A549 (cell line): ENCODE results near the gene SLC25A25.

Experiments used
- BHLHE40 ChIP-seq: IDR thresholded peaks from 2 replicates; pipeline ENCODE4 v1.6.1; 2012; ENCODE audit warnings: low read depth, low read length, inconsistent platforms
- CTCF ChIP-seq: fragments of >200 bp; sonication (Bioruptor Twin); formaldehyde crosslinking; IDR thresholded peaks from 3 replicates; pipeline ENCODE4 v1.5.1; 2016
- GATA3 ChIP-seq: IDR thresholded peaks from 2 replicates; pipeline ENCODE4 v1.6.1; 2012; ENCODE audit warnings: borderline replicate concordance
- HMGXB4 ChIP-seq: fragments of 250-450 bp; sonication (Bioruptor Pico); IDR thresholded peaks from 2 replicates; pipeline ENCODE4 v1.5.0; 2021; ENCODE audit warnings: mild to moderate bottlenecking, moderate library complexity, borderline replicate concordance
- MAFK ChIP-seq: fragments of 450-650 bp; IDR thresholded peaks from 2 replicates; pipeline ENCODE4 v1.6.1; 2014; ENCODE audit not compliant: partially characterized antibody
- NPAS2 ChIP-seq: fragments of 250-450 bp; sonication (Bioruptor Pico); IDR thresholded peaks from 2 replicates; pipeline ENCODE4 v1.8.0; 2022; ENCODE audit warnings: mild to moderate bottlenecking, moderate library complexity, borderline replicate concordance
- POLR2A ChIP-seq: IDR thresholded peaks from 2 replicates; pipeline ENCODE4 v1.6.1; 2012; ENCODE audit warnings: mild to moderate bottlenecking, low read length
- RCOR1 ChIP-seq: fragments of 150-350 bp; IDR thresholded peaks from 2 replicates; pipeline ENCODE4 v1.6.1; 2014; ENCODE audit warnings: antibody characterized with exemption, low read length, low read depth
- REST ChIP-seq: fragments of 200-600 bp; sonication (generic); IDR thresholded peaks from 2 replicates; pipeline ENCODE4 v1.6.1; 2016; ENCODE audit warnings: antibody characterized with exemption, mild to moderate bottlenecking, moderate library complexity
- USF2 ChIP-seq: fragments of 450-650 bp; IDR thresholded peaks from 2 replicates; pipeline ENCODE4 v1.6.1; 2014; ENCODE audit warnings: antibody characterized with exemption
- ZNF302 ChIP-seq: fragments of 250-450 bp; sonication (Bioruptor Pico); IDR thresholded peaks from 2 replicates; pipeline ENCODE4 v1.9.0; 2021; ENCODE audit warnings: inconsistent platforms, mild to moderate bottlenecking, moderate library complexity

- TF ChIP-seq CTCF = no peak
- TF ChIP-seq BHLHE40 = no peak
- TF ChIP-seq POLR2A = no peak
- no peak for TF ChIP-seq MAFK
- TF ChIP-seq USF2 = no peak
- no peak for TF ChIP-seq ZNF302 (CRISPR knock-in tag)
- no peak for TF ChIP-seq RCOR1
- TF ChIP-seq HMGXB4 (CRISPR knock-in tag) = no peak
- TF ChIP-seq REST = no peak
- no peak for TF ChIP-seq GATA3
- TF ChIP-seq NPAS2 (CRISPR knock-in tag) = no peak
These were observed 46.9 kb upstream of the SLC25A25 start for GRCh38 chr9:128021098-128021497.
